ENCODE measurements around the gene MYO1E.

DNA sequence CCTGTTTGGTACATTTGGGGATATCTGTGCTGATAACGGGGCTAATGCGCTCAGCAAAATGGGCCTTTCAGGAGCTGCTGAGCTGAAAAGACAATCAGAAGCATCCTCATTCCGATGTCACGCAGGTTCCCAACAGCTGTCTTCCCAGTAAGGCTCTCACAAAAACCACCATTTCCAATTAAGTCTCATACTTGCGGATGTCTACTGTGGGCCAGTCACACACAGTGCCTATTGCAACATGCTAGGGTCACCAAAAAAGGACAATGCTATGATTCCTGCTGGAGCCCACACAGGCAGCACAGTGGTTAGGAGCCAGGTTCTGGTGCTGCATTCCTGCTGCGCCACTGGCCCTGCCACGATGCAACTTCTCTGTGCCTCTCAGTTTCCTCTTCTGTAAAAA is 182.4 kb downstream of the MYO1E start:
- no peak for TF ChIP-seq CTCF (conservative IDR thresholded peaks at IDR 0.05 in 1 of 2, IDR thresholded peaks at IDR 0.05 in 1 of 2; ENCODE audit: extremely low read depth in 1 of 2, insufficient read depth in 1 of 2, low read depth in 1 of 2, low read length in 2 of 2)
- no peak for TF ChIP-seq EZH2 (IDR thresholded peaks at IDR 0.05; ENCODE audit: borderline replicate concordance, low read length)

Data from mammary epithelial cell (primary cell).